Sciatic nerve (tissue), 2 donors: Measurements from ENCODE around the gene SH2D2A. TPM values are rescaled to one million over a fixed set of nuclear protein-coding genes. Genes with fewer than 3 reads are reported as not detected.
A peak's percentile ranks its signal among the peaks of the same experiment; 100 is the strongest.
"Not testable (repeated sequence)": the region's sequence is repeated elsewhere in the genome, so short reads cannot be mapped to it uniquely, and the experiment has no call there.

Experiments
- ATAC-seq: fragments of 200-7000 bp; cut with Tn5 transposase; one replicate; pipeline ENCODE4 v1.9.1; 2020; ENCODE audit warnings: mild to moderate bottlenecking, moderate library complexity
- DNase-seq: peaks from one replicate; pipeline ENCODE4 v3.0.0-alpha.2; 2020; ENCODE audit warnings: low spot score
- intact Hi-C: fragments of 100-400 bp; cut with DNase I; formaldehyde crosslinking; loops from one replicate; pipeline ENCODE4 v1.14.2; 2022
- total RNA-seq: library from RNA; stranded (reverse); fragmentation: NEBNext Ultra II Directional; extraction: Animal tissue kit (Norgen Biotek cat#: 25700); gene quantifications from one replicate; pipeline ENCODE4 v1.2.1, GENCODE V29; 2021
- donor health status: DM: no; HTN: no; CAD: no.
- donor health status: DM: no; HTN: no; CAD: no.

SH2D2A gene
- total RNA-seq, 1 donor from 2014 or later: 1.6 TPM

- DNase-seq: peak; percentile 34
- ATAC-seq, intact Hi-C loops: not testable (repeated sequence)
Measured at GRCh38 chr1:156757572-156758253, 58.9 kb downstream of the SH2D2A start.

- intact Hi-C loops: no loop called here
- no peak for ATAC-seq
- no peak for DNase-seq
Measured at GRCh38 chr1:156756355-156756754, 60.3 kb downstream of the SH2D2A start.

Other genes with a start within 250 kb of the SH2D2A start
- gene IQGAP3, start 244.3 kb downstream of the SH2D2A start, total RNA-seq: 0.76 TPM
- not detected for gene TTC24, start 237.1 kb downstream of the SH2D2A start, total RNA-seq
- gene NAXE, start 225.1 kb downstream of the SH2D2A start, total RNA-seq: 47.3 TPM
- 19.7 TPM for gene GPATCH4, start 215.4 kb downstream of the SH2D2A start, total RNA-seq
- gene HAPLN2, start 197.4 kb downstream of the SH2D2A start, total RNA-seq: 5.5 TPM
- 0.27 TPM for gene BCAN, start 174.7 kb downstream of the SH2D2A start, total RNA-seq
- gene NES, start 139.4 kb downstream of the SH2D2A start, total RNA-seq: 126 TPM
- 40.0 TPM for gene CRABP2, start 111.3 kb downstream of the SH2D2A start, total RNA-seq
- gene METTL25B, start 88.4 kb downstream of the SH2D2A start, total RNA-seq: 35.9 TPM
- 19.4 TPM for gene ISG20L2, start 88.1 kb downstream of the SH2D2A start, total RNA-seq
- gene MRPL24, start 75.8 kb downstream of the SH2D2A start, total RNA-seq: 59.5 TPM
- gene HDGF, start 65.2 kb downstream of the SH2D2A start, total RNA-seq: 112 TPM
- 52.8 TPM for gene PRCC, start 49.3 kb downstream of the SH2D2A start, total RNA-seq
- gene INSRR, start 42.3 kb upstream of the SH2D2A start, total RNA-seq: 0.40 TPM
- gene NTRK1, start 44.0 kb upstream of the SH2D2A start, total RNA-seq: 1.8 TPM
- 74.7 TPM for gene PEAR1, start 76.9 kb upstream of the SH2D2A start, total RNA-seq
- 2.5 TPM for gene LRRC71, start 103.8 kb upstream of the SH2D2A start, total RNA-seq
- gene ARHGEF11, start 228.9 kb upstream of the SH2D2A start, total RNA-seq: 38.4 TPM